H1 (cell line): ENCODE results near the gene DNAJC9. TPM values are rescaled to one million over a fixed set of nuclear protein-coding genes. Genes with fewer than 3 reads are reported as not detected.
A peak's percentile ranks its signal among the peaks of the same experiment; 100 is the strongest.

Experiments
- CTCF ChIA-PET: fragments of 300-600 bp; sonication (Branson Sonifier 250); formaldehyde crosslinking; loops from one replicate; lab custom pipeline; 2021; ENCODE audit not compliant: partially characterized antibody; lab: Charles Lee
- POLR2A ChIA-PET: fragments of 300-600 bp; sonication (Branson Sonifier 250); formaldehyde crosslinking; loops from one replicate; lab custom pipeline; 2021; ENCODE audit warnings: inconsistent platforms; ENCODE audit not compliant: partially characterized antibody; lab: Charles Lee
- DNase-seq, 2 experiments: peaks; one replicate each; pipeline versions ENCODE4 v3.0.0 to v3.0.0-alpha.2; 2010 to 2022; ENCODE audit warnings: low spot score in 2 of 2, low read depth in 1 of 2, mixed read lengths in 1 of 2
- FAIRE-seq: peaks from 2 replicates; lab custom pipeline; 2011; peaks lifted over from hg19 to GRCh38; lab: Jason Lieb, UNC
- H2AFZ ChIP-seq: 2 replicates; pipeline ENCODE4 v1.8.1; 2012; ENCODE audit warnings: low read length, inconsistent platforms
- H2AK5ac ChIP-seq: 2 replicates; pipeline ENCODE4 v1.6.1; 2013; ENCODE audit warnings: low read depth, low read length
- H2BK120ac ChIP-seq: replicated peaks from 2 replicates; pipeline ENCODE3; 2013; ENCODE audit warnings: low read depth, low read length, inconsistent platforms
- H2BK12ac ChIP-seq: 2 replicates; pipeline ENCODE4 v1.6.1; 2013; ENCODE audit warnings: low read depth, low read length
- H2BK15ac ChIP-seq: 2 replicates; pipeline ENCODE4 v1.6.1; 2013; ENCODE audit warnings: low read length
- H2BK20ac ChIP-seq: 2 replicates; pipeline ENCODE4 v1.6.1; 2013; ENCODE audit warnings: low read length
- H2BK5ac ChIP-seq: 2 replicates; pipeline ENCODE4 v1.6.1; 2013; ENCODE audit warnings: low read depth, low read length
- H3K14ac ChIP-seq: 2 replicates; pipeline ENCODE4 v1.6.1; 2013; ENCODE audit warnings: inconsistent platforms; ENCODE audit not compliant: insufficient read length
- H3K18ac ChIP-seq: 2 replicates; pipeline ENCODE4 v1.6.1; 2013; ENCODE audit warnings: low read length; ENCODE audit errors: extremely low read depth
- H3K23ac ChIP-seq: 2 replicates; pipeline ENCODE4 v1.6.1; 2013; ENCODE audit warnings: inconsistent platforms; ENCODE audit not compliant: insufficient read length
- H3K23me2 ChIP-seq: 2 replicates; pipeline ENCODE4 v1.6.1; 2013; ENCODE audit warnings: low read depth, low read length
- H3K27ac ChIP-seq: 2 replicates; pipeline ENCODE4 v1.6.1; 2011; ENCODE audit warnings: low read depth, low read length, inconsistent platforms
- H3K27me3 ChIP-seq, 4 experiments: replicated peaks in 1 of 4; 1 replicate in 1 of 4; 2 replicates in 3 of 4; pipeline versions ENCODE4 v1.6.1 to v1.8.1; 2011 to 2013; ENCODE audit warnings: low read length in 3 of 4, mild to moderate bottlenecking in 3 of 4, inconsistent platforms in 2 of 4, mixed read lengths in 2 of 4, moderate library complexity in 1 of 4; ENCODE audit not compliant: control insufficient read depth in 3 of 4, insufficient read depth in 3 of 4; ENCODE audit errors: extremely low read depth in 1 of 4
- H3K36me3 ChIP-seq, 4 experiments: 2 replicates each; pipeline versions ENCODE4 v1.6.1 to v1.8.1; 2011 to 2013; ENCODE audit warnings: mild to moderate bottlenecking in 4 of 4, low read length in 3 of 4, moderate library complexity in 2 of 4, control low read depth in 1 of 4, inconsistent platforms in 1 of 4; ENCODE audit not compliant: insufficient read depth in 4 of 4, control insufficient read depth in 2 of 4
- H3K4ac ChIP-seq: replicated peaks from 2 replicates; pipeline ENCODE3; 2013; ENCODE audit warnings: low read length, low read depth, mixed read lengths, inconsistent platforms; ENCODE audit not compliant: insufficient read length
- H3K4me1 ChIP-seq, 4 experiments: replicated peaks in 1 of 4; 1 replicate in 1 of 4; 2 replicates in 3 of 4; pipeline versions ENCODE4 v1.6.1 to v1.8.1; 2011 to 2013; ENCODE audit warnings: low read length in 3 of 4, inconsistent platforms in 2 of 4, mixed read lengths in 1 of 4; ENCODE audit not compliant: insufficient read depth in 4 of 4, control insufficient read depth in 3 of 4
- H3K4me2 ChIP-seq, 2 experiments: 2 replicates each; pipeline versions ENCODE4 v1.6.1 to v1.8.1; 2011 to 2013; ENCODE audit warnings: low read depth in 2 of 2, low read length in 2 of 2, control low read depth in 1 of 2, inconsistent platforms in 1 of 2, mild to moderate bottlenecking in 1 of 2; ENCODE audit not compliant: insufficient read depth in 1 of 2
- H3K4me3 ChIP-seq, 4 experiments: fragments of 200-600, 300-600 bp in 1 of 4; sonication (generic), shearing (Covaris generic), sonication (Bioruptor Twin) in 1 of 4; 2 replicates each; pipeline versions ENCODE4 v1.5.1 to v1.8.1; 2011 to 2016; ENCODE audit warnings: low read length in 4 of 4, low read depth in 3 of 4, control low read depth in 2 of 4, inconsistent platforms in 2 of 4, mild to moderate bottlenecking in 2 of 4, mixed read lengths in 1 of 4, moderate library complexity in 1 of 4; ENCODE audit not compliant: insufficient read depth in 2 of 4; ENCODE audit errors: extremely low read depth in 1 of 4
- H3K56ac ChIP-seq: replicated peaks from 2 replicates; pipeline ENCODE3; 2013; ENCODE audit warnings: low read depth, mild to moderate bottlenecking, mixed read lengths, low read length, inconsistent platforms; ENCODE audit not compliant: insufficient read length
- H3K79me1 ChIP-seq: 2 replicates; pipeline ENCODE4 v1.6.1; 2013; ENCODE audit warnings: low read depth, low read length, control low read depth
- H3K79me2 ChIP-seq, 2 experiments: 2 replicates each; pipeline versions ENCODE4 v1.6.1 to v1.8.1; 2012 to 2013; ENCODE audit warnings: low read length in 2 of 2, mild to moderate bottlenecking in 2 of 2, inconsistent platforms in 1 of 2; ENCODE audit not compliant: insufficient read depth in 2 of 2, control insufficient read depth in 1 of 2
- H3K9ac ChIP-seq, 4 experiments: replicated peaks in 1 of 4; 1 replicate in 1 of 4; 2 replicates in 3 of 4; pipeline versions ENCODE4 v1.6.1 to v1.8.1; 2011 to 2013; ENCODE audit warnings: low read depth in 3 of 4, low read length in 3 of 4, control low read depth in 2 of 4, mild to moderate bottlenecking in 2 of 4, moderate library complexity in 2 of 4, inconsistent platforms in 1 of 4; ENCODE audit errors: extremely low read depth in 1 of 4
- H3K9me3 ChIP-seq, 2 experiments: 2 replicates each; pipeline versions ENCODE4 v1.6.1 to v1.8.1; 2012 to 2013; ENCODE audit warnings: mild to moderate bottlenecking in 2 of 2, moderate library complexity in 2 of 2, control low read depth in 1 of 2, inconsistent platforms in 1 of 2, low read depth in 1 of 2, low read length in 1 of 2, mixed read lengths in 1 of 2; ENCODE audit not compliant: insufficient read depth in 2 of 2
- H4K20me1 ChIP-seq, 2 experiments: replicated peaks in 1 of 2; 2 replicates each; pipeline versions ENCODE3 to v1.8.1; 2011 to 2013; ENCODE audit warnings: inconsistent platforms in 2 of 2, low read length in 2 of 2, mild to moderate bottlenecking in 1 of 2; ENCODE audit not compliant: insufficient read depth in 2 of 2, control insufficient read depth in 1 of 2
- H4K5ac ChIP-seq: 2 replicates; pipeline ENCODE4 v1.6.1; 2013; ENCODE audit warnings: low read length, low read depth, mixed read lengths, inconsistent platforms; ENCODE audit not compliant: insufficient read length
- H4K8ac ChIP-seq: 2 replicates; pipeline ENCODE4 v1.8.0; 2013; ENCODE audit warnings: mild to moderate bottlenecking, moderate library complexity, low read length, inconsistent platforms; ENCODE audit not compliant: insufficient read depth; ENCODE audit errors: extremely low read depth
- H4K91ac ChIP-seq: replicated peaks from 2 replicates; pipeline ENCODE3; 2013; ENCODE audit warnings: low read length, mixed read lengths, inconsistent platforms; ENCODE audit not compliant: insufficient read length
- POLR2A ChIP-seq, 2 experiments: IDR thresholded peaks; 1 replicate in 1 of 2; 2 replicates in 1 of 2; pipeline ENCODE4 v1.6.1; 2011; ENCODE audit warnings: low read depth in 2 of 2, low read length in 2 of 2, mild to moderate bottlenecking in 2 of 2; ENCODE audit errors: control extremely low read depth in 1 of 2
- POU5F1 ChIP-seq: IDR thresholded peaks from 2 replicates; pipeline ENCODE4 v1.6.1; 2011; ENCODE audit warnings: low read depth, mild to moderate bottlenecking, low read length, moderate library complexity
- WGBS, 2 experiments: shearing (Covaris generic) in 1 of 2; methylation state at CpG; one replicate each; pipeline versions ENCODE4 v1.1.6 to v1.1.7; 2013 to 2015; ENCODE audit warnings: low lambda C conversion rate in 2 of 2, mixed read lengths in 2 of 2, inconsistent platforms in 1 of 2, low coverage in 1 of 2, missing lambda C conversion rate in 1 of 2; ENCODE audit not compliant: insufficient replicate concordance in 2 of 2, insufficient coverage in 1 of 2, insufficient read length in 1 of 2; ENCODE audit errors: extremely low coverage in 1 of 2, missing lambda C conversion rate in 1 of 2; 5-methylcytosine and 5-hydroxymethylcytosine counted together
- polyA plus RNA-seq, 7 experiments: library from polyadenylated mRNA; depleted of rRNA in 3 of 7; stranded (reverse) in 5 of 7; unstranded in 2 of 7; fragments of >200 nt in 5 of 7; fragments of 200-250 nt in 2 of 7; gene quantifications; 1 replicate in 5 of 7; 2 replicates in 1 of 7; 4 replicates in 1 of 7; pipeline versions ENCODE4 v1.2.1 to v1.2.3, GENCODE V29; 2011 to 2013; ENCODE audit warnings: missing spikeins in 2 of 7, mixed read lengths in 2 of 7
- total RNA-seq: library from RNA; stranded (reverse); fragmentation: NEBNext Ultra II Directional; extraction: Animal tissue kit (Norgen Biotek cat#: 25700); gene quantifications from 2 replicates; pipeline ENCODE4 v1.2.1, GENCODE V29; 2021

DNAJC9 gene
- total and polyA plus RNA-seq, 2 of the 8 experiments (the other 6 are each of a cell fraction or from before 2014, with no cell fraction given), result 26.0 to 32.2 TPM

DNA sequence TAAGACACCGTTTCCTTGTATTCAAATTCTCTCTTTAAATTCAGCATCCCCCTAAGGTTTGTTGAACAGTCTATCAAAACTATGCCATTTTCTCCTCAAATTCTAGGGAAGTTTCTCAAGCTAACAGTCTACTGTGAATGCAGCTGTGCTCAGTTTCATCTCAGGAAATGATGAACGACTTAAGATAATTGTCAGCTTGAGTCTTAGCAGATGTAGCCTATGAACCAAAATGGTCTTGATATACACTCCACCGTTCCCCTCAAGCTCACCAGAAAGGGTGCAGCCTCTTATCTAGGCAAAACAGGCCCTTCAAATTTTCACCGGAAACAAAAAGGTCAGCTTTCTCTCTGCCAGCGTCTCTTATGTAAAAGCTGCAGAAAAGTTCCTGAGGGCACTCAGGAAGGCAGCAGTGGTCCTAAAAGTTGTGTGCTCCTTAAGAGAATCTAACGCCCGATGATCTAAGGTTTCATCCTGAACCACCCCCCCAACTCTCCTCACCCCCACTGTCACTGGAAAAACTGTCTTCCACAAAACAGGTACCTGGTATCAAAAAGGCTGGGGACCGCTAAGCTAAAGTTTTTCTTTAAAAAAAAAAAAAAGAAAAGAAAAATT lies 2.1 kb downstream of the DNAJC9 start:
- no peak overlapping the region for H2BK5ac ChIP-seq
- H4K5ac ChIP-seq, result no peak overlapping the region
- H3K79me2 ChIP-seq, result peaks cover 3 to 47% of the 10 kb centered on the region in 2 experiments; a peak in 2 of 4 replicates
- no peak overlapping the region for H3K18ac ChIP-seq
- ChIA-PET CTCF (no interaction called here), POLR2A (interaction anchor here (0.6 to 4.8 kb wide), 6 partner anchors 10 to 289 kb away, joined by 3 to 62 read pairs (median 8); partner anchors contain the start of gene PPP3CB)
- no peak overlapping the region for H3K27ac ChIP-seq
- H2BK20ac ChIP-seq, result no peak overlapping the region
- no peak overlapping the region for H2BK15ac ChIP-seq
- no peaks in the 10 kb centered on the region for H3K79me1 ChIP-seq
- H3K27me3 ChIP-seq, result no peaks in the 10 kb centered on the region
- H3K14ac ChIP-seq, result no peak overlapping the region
- no peaks in the 10 kb centered on the region for H3K9me3 ChIP-seq
- H2BK120ac ChIP-seq, result no peak overlapping the region
- H2AFZ ChIP-seq, result no peak overlapping the region
- no peak for FAIRE-seq
- DNase-seq, result no peak
- H2AK5ac ChIP-seq, result no peak overlapping the region
- peaks cover 2 to 5% of the 10 kb centered on the region in 2 experiments for H4K20me1 ChIP-seq
- H4K91ac ChIP-seq, result no peak overlapping the region
- H4K8ac ChIP-seq, result no peak overlapping the region
- no peak overlapping the region for H2BK12ac ChIP-seq
- no peak overlapping the region for H3K4ac ChIP-seq
- WGBS, 2 experiments, result 86% methylated on average over 8 of the region's 8 CpGs; no CpG with 5 or more reads in 1 of the 2 experiments
- H3K9ac ChIP-seq, result 0 out of 7 replicates have a peak overlapping the region, but pooled peaks of 1 of the 4 experiments have one; percentile 34
- TF ChIP-seq POU5F1 (no peak), POLR2A (IDR thresholded peaks at IDR 0.05; ENCODE audit: control extremely low read depth in 1 of 2, low read depth in 2 of 2, low read length in 2 of 2) (0 out of 3 replicates have a peak, but pooled peaks of 1 of the 2 experiments have one; percentile 2)
- peak overlapping the region; percentile 57 to 92 (median 86); a peak in 6 of 8 replicates for H3K4me3 ChIP-seq
- no peak overlapping the region for H3K23ac ChIP-seq
- no peaks in the 10 kb centered on the region; a peak in 2 of 7 replicates for H3K4me1 ChIP-seq
- H3K56ac ChIP-seq, result no peak overlapping the region
- peak overlapping the region; percentile 21 to 69 for H3K4me2 ChIP-seq
- H3K23me2 ChIP-seq, result peaks cover 2% of the 10 kb centered on the region; the same call in 1 of the 2 replicates
- H3K36me3 ChIP-seq, result peaks cover 21 to 63% (median 45%) of the 10 kb centered on the region in 4 experiments
